K562 (cell line): Measurements from ENCODE around the gene FAM83E. TPM values are rescaled to one million over a fixed set of nuclear protein-coding genes. Genes with fewer than 3 reads are reported as not detected.

Experiments used
- CHCHD3 ChIP-seq: fragments of 250-450 bp; sonication (Bioruptor Pico); IDR thresholded peaks from 2 replicates; pipeline ENCODE4 v2.1.2; 2022; ENCODE audit warnings: mild to moderate bottlenecking
- E2F3 ChIP-seq: fragments of 250-450 bp; sonication (Bioruptor Pico); IDR thresholded peaks from 2 replicates; pipeline ENCODE4 v1.4.0; 2020; ENCODE audit warnings: mild to moderate bottlenecking
- GTF2E2 ChIP-seq: fragments of 200-800 bp; sonication (Bioruptor generic); IDR thresholded peaks from 2 replicates; pipeline ENCODE4 v1.6.1; 2016; ENCODE audit warnings: missing genetic modification characterization, missing compliant biosample characterization
- HDAC1 ChIP-seq, 2 experiments: fragments of 450-650 bp; IDR thresholded peaks; 2 replicates each; pipeline ENCODE4 v1.6.1; 2016 to 2017; ENCODE audit warnings: inconsistent platforms in 1 of 2, mild to moderate bottlenecking in 1 of 2, moderate library complexity in 1 of 2
- JUN ChIP-seq, 2 experiments: sonication (generic) in 1 of 2; formaldehyde crosslinking in 1 of 2; IDR thresholded peaks; 2 replicates each; pipeline versions ENCODE4 v1.6.1 to v1.8.0; 2012 to 2022; ENCODE audit warnings: borderline replicate concordance in 2 of 2, mild to moderate bottlenecking in 2 of 2, improper control_type of control experiment in 1 of 2, low read depth in 1 of 2, low read length in 1 of 2, missing genetic modification reagents in 1 of 2
- NCOR1 ChIP-seq: fragments of 450-650 bp; IDR thresholded peaks from 2 replicates; pipeline ENCODE4 v1.6.1; 2016; ENCODE audit warnings: mild to moderate bottlenecking, moderate library complexity
- NONO ChIP-seq, 2 experiments: fragments of 200-400 bp in 1 of 2; fragments of 450-650 bp in 1 of 2; formaldehyde crosslinking in 1 of 2; IDR thresholded peaks; 2 replicates each; pipeline ENCODE4 v1.6.1; 2017; ENCODE audit warnings: low read depth in 2 of 2, mild to moderate bottlenecking in 2 of 2, moderate library complexity in 2 of 2, low read length in 1 of 2
- OTX1 ChIP-seq: fragments of 450-650 bp; formaldehyde crosslinking; IDR thresholded peaks from 2 replicates; pipeline ENCODE4 v1.4.0; 2022; ENCODE audit warnings: mild to moderate bottlenecking
- PHF20 ChIP-seq: fragments of 450-650 bp; IDR thresholded peaks from 2 replicates; pipeline ENCODE4 v1.6.1; 2018; ENCODE audit not compliant: partially characterized antibody
- RBM25 ChIP-seq: fragments of 200-400 bp; formaldehyde crosslinking; IDR thresholded peaks from 2 replicates; pipeline ENCODE4 v1.6.1; 2018; ENCODE audit warnings: low read length, low read depth, moderate library complexity; ENCODE audit not compliant: severe bottlenecking
- SMARCA5 ChIP-seq: fragments of 450-650 bp; IDR thresholded peaks from 2 replicates; pipeline ENCODE4 v1.6.1; 2016
- SP2 ChIP-seq: IDR thresholded peaks from 2 replicates; pipeline ENCODE4 v1.6.1; 2011; ENCODE audit warnings: mild to moderate bottlenecking, low read depth, low read length, moderate library complexity; ENCODE audit not compliant: poor library complexity, severe bottlenecking; ENCODE audit errors: extremely low read depth
- SRF ChIP-seq, 2 experiments: fragments of 250-450, 450-650 bp in 1 of 2; sonication (Bioruptor Pico) in 1 of 2; sonication (generic) in 1 of 2; formaldehyde crosslinking; IDR thresholded peaks; 2 replicates each; pipeline versions ENCODE4 v1.5.0 to v1.5.1; 2020 to 2022; ENCODE audit warnings: mild to moderate bottlenecking in 1 of 2, missing genetic modification reagents in 1 of 2
- TCFL5 ChIP-seq: fragments of 250-450 bp; sonication (Bioruptor Pico); conservative IDR thresholded peaks from 2 replicates; pipeline ENCODE4 v1.6.1; 2021; ENCODE audit warnings: mild to moderate bottlenecking, moderate library complexity, matching md5 sums
- TRIM24 ChIP-seq, 2 experiments: fragments of 450-650 bp; IDR thresholded peaks; 2 replicates each; pipeline ENCODE4 v1.6.1; 2016
- ZNF77 ChIP-seq: fragments of 250-450 bp; sonication (Bioruptor Pico); IDR thresholded peaks from 2 replicates; pipeline ENCODE4 v1.5.0; 2020
- polyA plus RNA-seq, 8 experiments: library from polyadenylated mRNA; depleted of rRNA in 4 of 8; stranded (reverse) in 5 of 8; unstranded in 3 of 8; fragments of >200 nt; fragmentation: Nextera tagmentation in 2 of 8; fragmentation: Illumina TruSeq in 1 of 8; extraction: Ambion mirVana in 2 of 8; extraction: Trizol in 1 of 8; gene quantifications; 2 replicates each; pipeline versions ENCODE4 v1.2.1 to v1.2.3, GENCODE V29; 2011 to 2014; ENCODE audit warnings: inconsistent platforms in 1 of 8, missing spikeins in 1 of 8
- total RNA-seq, 7 experiments: library from RNA; depleted of rRNA in 6 of 7; stranded (reverse); fragments of >200 nt in 6 of 7; fragmentation: Illumina TruSeq in 2 of 7; extraction: Trizol in 2 of 7; gene quantifications; 2 replicates each; pipeline versions ENCODE4 v1.2.1 to v1.2.3, GENCODE V29; 2011 to 2021; ENCODE audit warnings: low replicate concordance in 1 of 7
- TF ChIP-seq, protein P1 (sequence below): fragments of 450-650 bp; formaldehyde crosslinking; IDR thresholded peaks from 2 replicates; pipeline ENCODE4 v1.4.0; 2022; ENCODE audit warnings: missing genetic modification characterization
- TF ChIP-seq, protein P2 (sequence below), 3 experiments: fragments of 200-800 bp in 1 of 3; sonication (Bioruptor generic) in 1 of 3; sonication (generic) in 1 of 3; formaldehyde crosslinking in 1 of 3; IDR thresholded peaks; 2 replicates each; pipeline versions ENCODE4 v1.6.1 to v1.8.0; 2016 to 2022; ENCODE audit warnings: mild to moderate bottlenecking in 2 of 3, missing compliant biosample characterization in 2 of 3, missing genetic modification characterization in 2 of 3, missing genetic modification reagents in 1 of 3
- TF ChIP-seq, protein P3 (sequence below), 2 experiments: IDR thresholded peaks; 2 replicates each; pipeline ENCODE4 v1.6.1; 2012; ENCODE audit warnings: improper control_type of control experiment in 2 of 2, low read depth in 2 of 2, low read length in 2 of 2, borderline replicate concordance in 1 of 2
- TF ChIP-seq, protein P4 (sequence below): fragments of 450-650 bp; formaldehyde crosslinking; IDR thresholded peaks from 2 replicates; pipeline ENCODE4 v1.4.0; 2020; ENCODE audit warnings: mild to moderate bottlenecking, moderate library complexity

The FAM83E gene
- total and polyA plus RNA-seq, 9 of the 15 experiments (the other 6 are each of a cell fraction or from before 2014, with no cell fraction given): 0.15 to 0.87 (median 0.29) TPM; not detected in 4

DNA sequence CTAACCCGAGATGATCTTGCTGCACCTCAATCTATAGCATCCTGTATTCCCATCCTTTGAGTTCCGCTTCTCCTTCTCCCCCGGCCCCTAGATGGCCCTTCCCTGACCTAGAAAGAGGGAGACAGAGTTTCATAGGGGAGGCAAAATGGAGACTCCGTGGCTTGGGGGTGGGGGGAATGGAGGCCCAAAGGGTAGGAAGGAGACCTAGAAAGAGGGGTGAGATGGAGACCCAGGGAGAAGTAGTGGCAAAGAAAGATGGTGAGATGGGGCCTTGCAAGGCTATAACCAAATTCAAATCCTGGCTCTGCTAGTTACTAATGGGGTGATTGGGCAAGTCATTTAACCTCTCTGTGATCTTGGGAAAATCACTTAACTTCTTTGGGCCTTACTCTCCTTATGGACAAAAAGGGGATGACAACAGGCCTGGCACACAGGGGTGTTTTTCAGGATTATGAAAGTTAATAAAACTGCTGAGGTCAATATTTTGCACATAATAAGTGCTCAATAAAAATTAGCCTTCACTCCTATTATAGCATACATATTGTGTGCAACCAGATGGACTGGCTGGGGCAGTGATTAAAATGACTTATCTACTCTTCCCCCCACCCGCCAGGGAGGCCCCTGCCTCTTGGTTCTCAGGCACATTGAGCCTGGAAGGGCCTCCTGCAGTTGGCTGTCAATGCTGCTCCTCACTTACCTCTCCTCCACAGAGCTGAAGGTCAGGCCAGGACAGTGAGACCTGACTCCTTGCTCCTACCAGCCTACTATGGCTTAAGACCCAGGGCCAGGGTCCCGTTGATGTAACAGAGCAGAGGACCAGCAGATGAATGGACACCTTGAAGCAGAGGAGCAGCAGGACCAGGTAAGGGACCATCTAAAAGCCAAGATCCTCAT, 5.1 kb upstream of the FAM83E start (continued):
- TF ChIP-seq, protein P1, sequence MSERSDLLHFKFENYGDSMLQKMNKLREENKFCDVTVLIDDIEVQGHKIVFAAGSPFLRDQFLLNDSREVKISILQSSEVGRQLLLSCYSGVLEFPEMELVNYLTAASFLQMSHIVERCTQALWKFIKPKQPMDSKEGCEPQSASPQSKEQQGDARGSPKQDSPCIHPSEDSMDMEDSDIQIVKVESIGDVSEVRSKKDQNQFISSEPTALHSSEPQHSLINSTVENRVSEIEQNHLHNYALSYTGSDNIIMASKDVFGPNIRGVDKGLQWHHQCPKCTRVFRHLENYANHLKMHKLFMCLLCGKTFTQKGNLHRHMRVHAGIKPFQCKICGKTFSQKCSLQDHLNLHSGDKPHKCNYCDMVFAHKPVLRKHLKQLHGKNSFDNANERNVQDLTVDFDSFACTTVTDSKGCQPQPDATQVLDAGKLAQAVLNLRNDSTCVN: peak; percentile 58; the same call in 1 of the 2 replicates
- TF ChIP-seq TCFL5 (CRISPR knock-in tag) (no peak), ZNF77 (CRISPR knock-in tag) (no peak), PHF20 (peak; percentile 47), SMARCA5 (peak; percentile 100), HDAC1 (IDR thresholded peaks at IDR 0.05) (peak; percentile 54 to 78; a peak in 2 of 4 replicates), NCOR1 (peak; percentile 16; the same call in 1 of the 2 replicates), GTF2E2 (tag) (0 out of 2 replicates have a peak, but pooled peaks have one; percentile 12), JUN (IDR thresholded peaks at IDR 0.05; ENCODE audit: borderline replicate concordance, low read depth, low read length) (no peak), JUN (CRISPR knock-in tag; IDR thresholded peaks at IDR 0.05; ENCODE audit: borderline replicate concordance) (no peak), E2F3 (CRISPR knock-in tag) (peak; percentile 13; the same call in 1 of the 2 replicates), CHCHD3 (CRISPR knock-in tag) (no peak), TRIM24 (IDR thresholded peaks at IDR 0.05) (peak in 1 of 2 experiments; percentile 42; a peak in 1 of 4 replicates), SRF (CRISPR knock-in tag; IDR thresholded peaks at IDR 0.05) (no peak), RBM25 (peak; percentile 96), SP2 (no peak), NONO (IDR thresholded peaks at IDR 0.05; ENCODE audit: low read depth in 2 of 2, low read length in 1 of 2) (peak in 1 of 2 experiments; percentile 56; a peak in 1 of 4 replicates), OTX1 (CRISPR knock-in tag) (peak; percentile 72; the same call in 1 of the 2 replicates)
- TF ChIP-seq, protein P2, sequence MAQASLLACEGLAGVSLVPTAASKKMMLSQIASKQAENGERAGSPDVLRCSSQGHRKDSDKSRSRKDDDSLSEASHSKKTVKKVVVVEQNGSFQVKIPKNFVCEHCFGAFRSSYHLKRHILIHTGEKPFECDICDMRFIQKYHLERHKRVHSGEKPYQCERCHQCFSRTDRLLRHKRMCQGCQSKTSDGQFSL (CRISPR knock-in tag; IDR thresholded peaks at IDR 0.05): no peak
- TF ChIP-seq, protein P2 (tag; IDR thresholded peaks at IDR 0.05): no peak
- TF ChIP-seq, protein P3, sequence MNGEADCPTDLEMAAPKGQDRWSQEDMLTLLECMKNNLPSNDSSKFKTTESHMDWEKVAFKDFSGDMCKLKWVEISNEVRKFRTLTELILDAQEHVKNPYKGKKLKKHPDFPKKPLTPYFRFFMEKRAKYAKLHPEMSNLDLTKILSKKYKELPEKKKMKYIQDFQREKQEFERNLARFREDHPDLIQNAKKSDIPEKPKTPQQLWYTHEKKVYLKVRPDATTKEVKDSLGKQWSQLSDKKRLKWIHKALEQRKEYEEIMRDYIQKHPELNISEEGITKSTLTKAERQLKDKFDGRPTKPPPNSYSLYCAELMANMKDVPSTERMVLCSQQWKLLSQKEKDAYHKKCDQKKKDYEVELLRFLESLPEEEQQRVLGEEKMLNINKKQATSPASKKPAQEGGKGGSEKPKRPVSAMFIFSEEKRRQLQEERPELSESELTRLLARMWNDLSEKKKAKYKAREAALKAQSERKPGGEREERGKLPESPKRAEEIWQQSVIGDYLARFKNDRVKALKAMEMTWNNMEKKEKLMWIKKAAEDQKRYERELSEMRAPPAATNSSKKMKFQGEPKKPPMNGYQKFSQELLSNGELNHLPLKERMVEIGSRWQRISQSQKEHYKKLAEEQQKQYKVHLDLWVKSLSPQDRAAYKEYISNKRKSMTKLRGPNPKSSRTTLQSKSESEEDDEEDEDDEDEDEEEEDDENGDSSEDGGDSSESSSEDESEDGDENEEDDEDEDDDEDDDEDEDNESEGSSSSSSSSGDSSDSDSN (IDR thresholded peaks at IDR 0.05; ENCODE audit: borderline replicate concordance in 1 of 2, low read depth in 2 of 2, low read length in 2 of 2): no peak
- TF ChIP-seq, protein P4, sequence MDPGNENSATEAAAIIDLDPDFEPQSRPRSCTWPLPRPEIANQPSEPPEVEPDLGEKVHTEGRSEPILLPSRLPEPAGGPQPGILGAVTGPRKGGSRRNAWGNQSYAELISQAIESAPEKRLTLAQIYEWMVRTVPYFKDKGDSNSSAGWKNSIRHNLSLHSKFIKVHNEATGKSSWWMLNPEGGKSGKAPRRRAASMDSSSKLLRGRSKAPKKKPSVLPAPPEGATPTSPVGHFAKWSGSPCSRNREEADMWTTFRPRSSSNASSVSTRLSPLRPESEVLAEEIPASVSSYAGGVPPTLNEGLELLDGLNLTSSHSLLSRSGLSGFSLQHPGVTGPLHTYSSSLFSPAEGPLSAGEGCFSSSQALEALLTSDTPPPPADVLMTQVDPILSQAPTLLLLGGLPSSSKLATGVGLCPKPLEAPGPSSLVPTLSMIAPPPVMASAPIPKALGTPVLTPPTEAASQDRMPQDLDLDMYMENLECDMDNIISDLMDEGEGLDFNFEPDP: peak; percentile 68; the same call in 1 of the 2 replicates
